ENCODE measurements around the gene ERBIN. TPM values are rescaled to one million over a fixed set of nuclear protein-coding genes. Genes with fewer than 3 reads are reported as not detected.
"Not testable (repeated sequence)": the region's sequence is repeated elsewhere in the genome, so short reads cannot be mapped to it uniquely, and the experiment has no call there.

The ERBIN gene
- polyA plus RNA-seq, 3 donors = 25.2 to 43.3 (median 28.6) TPM

DNA sequence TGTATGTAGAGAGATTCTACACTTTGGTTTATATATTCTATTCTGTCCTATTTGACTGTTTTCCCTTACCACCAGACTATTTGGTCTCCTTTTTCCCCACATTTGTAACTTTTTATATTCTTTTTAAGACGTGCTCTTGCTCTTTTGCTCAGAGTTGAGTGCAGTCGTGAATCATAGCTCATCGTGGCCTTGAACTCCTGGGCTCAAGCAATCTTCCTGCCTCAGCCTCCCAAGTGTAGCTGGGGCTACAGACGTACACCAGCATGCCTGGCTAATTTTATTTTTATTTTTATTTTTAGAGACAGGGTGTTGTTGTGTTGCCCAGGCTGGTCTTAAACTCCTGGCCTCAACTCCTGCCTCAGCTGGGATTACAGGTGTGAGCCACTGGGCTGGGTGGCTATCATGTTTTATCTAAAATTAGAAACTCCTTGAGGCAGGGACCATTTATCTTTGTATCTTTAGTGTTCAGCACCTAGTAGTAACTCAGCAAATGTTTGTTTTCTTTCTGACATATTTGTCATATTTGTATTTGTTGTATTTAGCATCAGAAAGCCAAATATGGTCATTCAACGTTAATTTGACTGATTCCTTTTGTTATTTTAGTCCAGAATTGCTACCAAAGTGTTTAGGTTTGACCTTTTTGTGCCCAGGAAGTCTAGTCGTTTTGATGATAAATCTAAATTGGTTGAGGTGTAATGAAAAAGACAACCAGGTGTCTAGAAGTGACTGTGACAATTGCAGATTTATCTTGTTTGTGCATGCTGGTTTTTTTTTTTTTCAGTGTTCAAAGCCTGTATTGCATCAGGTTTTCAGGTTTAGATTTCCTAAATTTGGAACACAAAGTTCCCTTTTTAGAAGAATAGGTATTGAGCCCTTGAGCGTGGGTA lies 44.3 kb downstream of the ERBIN start:
- Mint-ChIP-seq H3K4me1 (peaks cover 33% of the 10 kb centered on the region), H3K27me3 (ENCODE audit: low read depth in 3 of 3) (no peaks in the 10 kb centered on the region), H3K9me3 (peaks cover 0 to 3% (median 0%) of the 10 kb centered on the region in 7 donors), H3K36me3 (peaks cover 4 to 13% of the 10 kb centered on the region in 2 donors), H3K27ac (peak overlapping the region in 1 of 7 donors; percentile 58), H3K4me3 (no peak overlapping the region)
- H3K27me3 ChIP-seq (ENCODE audit: control insufficient read depth in 2 of 2, insufficient read depth in 2 of 2, low read length in 2 of 2) = no peaks in the 10 kb centered on the region
- intact Hi-C loops (cut with micrococcal nuclease) = no loop called here
- H2AFZ ChIP-seq (ENCODE audit: insufficient read depth, low read depth, low read length, poor library complexity, severe bottlenecking) = no peak overlapping the region
- no peaks in the 10 kb centered on the region for H3K4me1 ChIP-seq (ENCODE audit: control insufficient read depth in 1 of 2, insufficient read depth in 2 of 2, low read length in 2 of 2)
- no peak overlapping the region for H3K4me3 ChIP-seq (replicated peaks in 1 of 3; ENCODE audit: low read depth in 2 of 3, low read length in 3 of 3)
- H3K27ac ChIP-seq (ENCODE audit: low read depth in 1 of 2, low read length in 2 of 2) = no peak overlapping the region
- peaks cover 100% of the 10 kb centered on the region for H4K20me1 ChIP-seq (ENCODE audit: insufficient read depth, low read length)
- no peaks in the 10 kb centered on the region for H3K9me3 ChIP-seq (replicated peaks in 1 of 2; ENCODE audit: control insufficient read depth in 1 of 2, insufficient read depth in 1 of 2, low read length in 2 of 2)
- H3K36me3 ChIP-seq (replicated peaks in 1 of 2; ENCODE audit: control insufficient read depth in 1 of 2, insufficient read depth in 2 of 2, low read length in 2 of 2) = peaks cover 0 to 8% of the 10 kb centered on the region in 2 donors
- peaks cover 99% of the 10 kb centered on the region for H3K79me2 ChIP-seq (ENCODE audit: insufficient read depth, low read length)
- no peak overlapping the region for H3K4me2 ChIP-seq (replicated peaks; ENCODE audit: extremely low read depth, low read length, poor library complexity, severe bottlenecking)
- H3K9ac ChIP-seq (ENCODE audit: insufficient read depth, low read length, poor library complexity, severe bottlenecking) = no peak overlapping the region
- TF ChIP-seq, protein P1, sequence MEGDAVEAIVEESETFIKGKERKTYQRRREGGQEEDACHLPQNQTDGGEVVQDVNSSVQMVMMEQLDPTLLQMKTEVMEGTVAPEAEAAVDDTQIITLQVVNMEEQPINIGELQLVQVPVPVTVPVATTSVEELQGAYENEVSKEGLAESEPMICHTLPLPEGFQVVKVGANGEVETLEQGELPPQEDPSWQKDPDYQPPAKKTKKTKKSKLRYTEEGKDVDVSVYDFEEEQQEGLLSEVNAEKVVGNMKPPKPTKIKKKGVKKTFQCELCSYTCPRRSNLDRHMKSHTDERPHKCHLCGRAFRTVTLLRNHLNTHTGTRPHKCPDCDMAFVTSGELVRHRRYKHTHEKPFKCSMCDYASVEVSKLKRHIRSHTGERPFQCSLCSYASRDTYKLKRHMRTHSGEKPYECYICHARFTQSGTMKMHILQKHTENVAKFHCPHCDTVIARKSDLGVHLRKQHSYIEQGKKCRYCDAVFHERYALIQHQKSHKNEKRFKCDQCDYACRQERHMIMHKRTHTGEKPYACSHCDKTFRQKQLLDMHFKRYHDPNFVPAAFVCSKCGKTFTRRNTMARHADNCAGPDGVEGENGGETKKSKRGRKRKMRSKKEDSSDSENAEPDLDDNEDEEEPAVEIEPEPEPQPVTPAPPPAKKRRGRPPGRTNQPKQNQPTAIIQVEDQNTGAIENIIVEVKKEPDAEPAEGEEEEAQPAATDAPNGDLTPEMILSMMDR (IDR thresholded peaks at IDR 0.05) = no peak
- DNase-seq = no peak
- 71% methylated on average over 5 of the region's 7 CpGs for WGBS (ENCODE audit: insufficient coverage)

DNA sequence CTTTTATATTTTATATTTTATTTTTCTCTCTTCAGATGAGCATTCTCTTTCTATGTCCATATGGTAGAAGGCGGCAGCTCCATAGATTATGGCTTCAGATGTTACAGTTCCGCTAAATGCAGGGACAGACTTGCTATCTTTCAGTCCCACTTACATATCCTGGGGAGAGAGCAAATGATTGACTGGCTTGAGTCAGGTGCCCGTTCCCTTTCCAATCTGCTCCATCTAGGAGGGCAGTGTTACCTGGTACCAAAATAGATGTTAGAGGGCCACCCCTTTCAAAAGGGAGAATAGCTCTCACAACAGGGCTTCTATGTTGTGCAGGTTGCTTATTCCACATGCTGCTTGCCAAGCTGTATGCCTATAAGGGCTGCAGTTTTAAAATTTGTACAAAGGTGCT lies 45.3 kb downstream of the ERBIN start:
- DNase-seq = no peak
- H3K27me3 Mint-ChIP-seq (ENCODE audit: low read depth in 3 of 3) = no peaks in the 10 kb centered on the region
- Histone ChIP-seq H4K20me1 (ENCODE audit: insufficient read depth, low read length) (peaks cover 99% of the 10 kb centered on the region), H3K27ac (ENCODE audit: low read depth in 1 of 2, low read length in 2 of 2) (no peak overlapping the region), H3K27me3 (ENCODE audit: control insufficient read depth in 2 of 2, insufficient read depth in 2 of 2, low read length in 2 of 2) (no peaks in the 10 kb centered on the region), H3K4me1 (ENCODE audit: control insufficient read depth in 1 of 2, insufficient read depth in 2 of 2, low read length in 2 of 2) (no peaks in the 10 kb centered on the region), H3K9ac (ENCODE audit: insufficient read depth, low read length, poor library complexity, severe bottlenecking) (no peak overlapping the region), H3K36me3 (replicated peaks in 1 of 2; ENCODE audit: control insufficient read depth in 1 of 2, insufficient read depth in 2 of 2, low read length in 2 of 2) (peaks cover 0 to 12% of the 10 kb centered on the region in 2 donors), H3K4me3 (replicated peaks in 1 of 3; ENCODE audit: low read depth in 2 of 3, low read length in 3 of 3) (no peak overlapping the region), H3K79me2 (ENCODE audit: insufficient read depth, low read length) (peaks cover 97% of the 10 kb centered on the region), H3K9me3 (replicated peaks in 1 of 2; ENCODE audit: control insufficient read depth in 1 of 2, insufficient read depth in 1 of 2, low read length in 2 of 2) (no peaks in the 10 kb centered on the region), H3K4me2 (replicated peaks; ENCODE audit: extremely low read depth, low read length, poor library complexity, severe bottlenecking) (no peak overlapping the region), H2AFZ (ENCODE audit: insufficient read depth, low read depth, low read length, poor library complexity, severe bottlenecking) (no peak overlapping the region)
- peaks cover 6 to 17% of the 10 kb centered on the region in 2 donors for H3K36me3 Mint-ChIP-seq
- H3K4me3 Mint-ChIP-seq = no peak overlapping the region
- WGBS (ENCODE audit: insufficient coverage) = no CpG with 5 or more reads among the region's 3 CpGs
- peaks cover 0 to 3% (median 0%) of the 10 kb centered on the region in 7 donors for H3K9me3 Mint-ChIP-seq
- no peak overlapping the region for H3K27ac Mint-ChIP-seq
- H3K4me1 Mint-ChIP-seq = peaks cover 33% of the 10 kb centered on the region
- TF ChIP-seq, protein P1 (IDR thresholded peaks at IDR 0.05) = no peak
- intact Hi-C loops (cut with micrococcal nuclease) = no loop called here

DNA sequence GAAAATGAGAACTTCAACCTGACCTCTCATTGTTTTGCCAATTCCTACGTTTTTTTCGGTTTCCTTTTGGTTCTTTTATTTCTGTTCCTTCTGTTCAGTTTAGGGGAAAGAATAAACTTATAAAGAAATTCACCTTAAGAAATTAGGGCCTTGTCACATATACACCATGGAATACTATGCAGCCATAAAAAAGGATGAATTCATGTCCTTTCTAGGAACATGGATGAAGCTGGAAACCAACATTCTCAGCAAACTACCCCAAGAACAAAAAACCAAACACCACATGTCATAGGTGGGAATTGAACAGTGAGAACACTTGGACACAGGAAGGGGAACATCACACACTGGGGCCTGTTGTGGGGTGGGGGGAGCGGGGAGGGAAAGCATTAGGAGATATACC lies 46.5 kb downstream of the ERBIN start:
- DNase-seq; intact Hi-C loops (cut with micrococcal nuclease); H3K27ac ChIP-seq (ENCODE audit: low read depth in 1 of 2, low read length in 2 of 2); H3K4me3 ChIP-seq (replicated peaks in 1 of 3; ENCODE audit: low read depth in 2 of 3, low read length in 3 of 3); H3K4me1 ChIP-seq (ENCODE audit: control insufficient read depth in 1 of 2, insufficient read depth in 2 of 2, low read length in 2 of 2); H3K4me3 Mint-ChIP-seq; H3K9ac ChIP-seq (ENCODE audit: insufficient read depth, low read length, poor library complexity, severe bottlenecking); H3K27ac Mint-ChIP-seq; H2AFZ ChIP-seq (ENCODE audit: insufficient read depth, low read depth, low read length, poor library complexity, severe bottlenecking); H3K9me3 Mint-ChIP-seq; H3K27me3 ChIP-seq (ENCODE audit: control insufficient read depth in 2 of 2, insufficient read depth in 2 of 2, low read length in 2 of 2); H3K9me3 ChIP-seq (replicated peaks in 1 of 2; ENCODE audit: control insufficient read depth in 1 of 2, insufficient read depth in 1 of 2, low read length in 2 of 2); H3K4me2 ChIP-seq (replicated peaks; ENCODE audit: extremely low read depth, low read length, poor library complexity, severe bottlenecking); H3K27me3 Mint-ChIP-seq (ENCODE audit: low read depth in 3 of 3): not testable (repeated sequence)
- peaks cover 0 to 12% of the 10 kb centered on the region in 2 donors for H3K36me3 ChIP-seq (replicated peaks in 1 of 2; ENCODE audit: control insufficient read depth in 1 of 2, insufficient read depth in 2 of 2, low read length in 2 of 2)
- peaks cover 6 to 16% of the 10 kb centered on the region in 2 donors for H3K36me3 Mint-ChIP-seq
- peaks cover 90% of the 10 kb centered on the region for H4K20me1 ChIP-seq (ENCODE audit: insufficient read depth, low read length)
- H3K79me2 ChIP-seq (ENCODE audit: insufficient read depth, low read length) = peaks cover 87% of the 10 kb centered on the region
- peaks cover 28% of the 10 kb centered on the region for H3K4me1 Mint-ChIP-seq
- no CpG with 5 or more reads among the region's 3 CpGs for WGBS (ENCODE audit: insufficient coverage)
